NCI-H748 (cell line): ENCODE measurements around the gene FBXW4.

Experiments used
- DNase-seq: peaks from one replicate; lab custom pipeline; 2025; ENCODE audit not compliant: unreplicated experiment; lab: John Stamatoyannopoulos, UW

Gene FBXW4, protein sequence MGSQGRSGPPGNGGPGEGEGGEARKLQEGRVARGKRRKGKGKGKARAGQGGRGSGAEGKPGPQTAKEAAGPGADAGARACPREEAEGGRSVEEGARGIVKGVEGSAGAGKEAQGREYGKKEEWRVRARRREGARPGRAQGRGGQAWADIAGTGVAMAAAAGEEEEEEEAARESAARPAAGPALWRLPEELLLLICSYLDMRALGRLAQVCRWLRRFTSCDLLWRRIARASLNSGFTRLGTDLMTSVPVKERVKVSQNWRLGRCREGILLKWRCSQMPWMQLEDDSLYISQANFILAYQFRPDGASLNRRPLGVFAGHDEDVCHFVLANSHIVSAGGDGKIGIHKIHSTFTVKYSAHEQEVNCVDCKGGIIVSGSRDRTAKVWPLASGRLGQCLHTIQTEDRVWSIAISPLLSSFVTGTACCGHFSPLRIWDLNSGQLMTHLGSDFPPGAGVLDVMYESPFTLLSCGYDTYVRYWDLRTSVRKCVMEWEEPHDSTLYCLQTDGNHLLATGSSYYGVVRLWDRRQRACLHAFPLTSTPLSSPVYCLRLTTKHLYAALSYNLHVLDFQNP

DNA sequence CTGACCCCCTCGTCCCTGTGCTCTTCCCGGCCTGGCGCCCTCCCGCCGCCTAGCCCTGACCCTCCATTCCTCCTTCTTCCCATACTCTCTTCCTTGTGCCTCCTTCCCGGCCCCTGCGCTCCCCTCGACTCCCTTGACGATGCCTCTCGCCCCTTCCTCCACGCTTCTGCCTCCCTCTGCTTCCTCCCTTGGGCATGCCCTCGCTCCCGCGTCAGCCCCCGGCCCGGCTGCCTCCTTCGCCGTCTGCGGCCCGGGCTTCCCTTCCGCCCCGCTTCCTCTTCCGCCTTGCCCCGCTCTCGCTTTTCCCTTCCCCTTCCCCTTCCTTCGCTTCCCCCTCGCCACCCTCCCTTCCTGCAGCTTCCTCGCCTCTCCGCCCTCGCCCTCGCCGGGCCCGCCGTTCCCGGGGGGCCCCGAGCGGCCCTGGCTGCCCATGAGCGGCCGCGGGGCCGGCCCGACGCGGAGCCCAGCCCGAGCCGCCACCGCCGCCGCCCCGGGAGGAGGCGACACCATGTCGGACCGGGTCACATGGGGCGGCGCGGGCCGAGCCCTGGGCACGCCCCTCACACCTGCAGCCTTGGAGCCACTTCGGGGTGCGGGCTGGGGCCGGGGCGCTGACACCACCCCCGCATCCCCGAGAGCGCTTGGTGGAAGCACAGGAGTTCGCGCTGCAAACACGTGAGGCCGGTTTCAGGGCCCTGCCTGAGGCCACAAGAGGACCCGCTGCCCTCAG lies at the start of gene FBXW4:
TSS of gene FBXW4 (minus strand) at position 497 of the 730 bp plus-strand sequence. CDS start at position 432, 65 bp downstream.
- peak; percentile 39 for DNase-seq

DNA sequence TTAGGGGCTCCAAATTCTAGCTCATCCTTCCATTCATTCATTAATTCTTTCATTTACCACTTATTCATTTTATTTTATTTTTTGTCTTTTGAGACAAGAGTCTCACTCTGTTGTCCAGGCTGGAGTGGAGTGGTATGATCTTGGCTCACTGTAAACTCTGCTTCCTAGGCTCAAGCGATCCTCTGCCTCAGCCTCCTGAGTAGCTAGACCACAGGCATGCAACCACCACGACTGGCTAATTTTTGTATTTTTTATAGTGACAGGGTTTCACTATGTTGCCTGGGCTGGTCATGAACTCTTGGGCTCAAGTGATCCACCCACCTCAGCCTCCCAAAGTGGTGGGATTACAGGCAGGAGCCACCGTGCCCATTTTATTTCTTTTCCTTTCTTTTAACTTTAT lies 49.3 kb upstream of the FBXW4 start:
- no peak for DNase-seq

DNA sequence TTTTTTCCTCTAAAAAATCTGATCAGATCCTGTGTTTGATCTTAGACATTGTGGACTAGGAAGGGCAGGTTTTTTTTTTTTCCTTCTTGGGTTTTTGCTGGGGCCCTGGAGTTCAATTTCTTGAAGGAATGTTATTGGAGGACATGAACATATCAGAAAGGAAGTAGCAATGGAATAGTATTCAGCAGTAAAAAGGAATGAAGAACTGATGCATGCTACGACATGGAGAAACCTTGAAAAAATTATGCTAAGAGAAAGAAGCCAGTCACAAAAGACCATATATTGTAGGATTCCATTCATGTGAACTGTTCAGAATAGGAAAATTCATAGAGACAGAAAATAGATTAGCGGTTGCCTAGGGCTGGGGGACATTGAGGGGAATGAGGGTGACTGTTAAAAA lies 47.0 kb upstream of the FBXW4 start:
- DNase-seq, result no peak

DNA sequence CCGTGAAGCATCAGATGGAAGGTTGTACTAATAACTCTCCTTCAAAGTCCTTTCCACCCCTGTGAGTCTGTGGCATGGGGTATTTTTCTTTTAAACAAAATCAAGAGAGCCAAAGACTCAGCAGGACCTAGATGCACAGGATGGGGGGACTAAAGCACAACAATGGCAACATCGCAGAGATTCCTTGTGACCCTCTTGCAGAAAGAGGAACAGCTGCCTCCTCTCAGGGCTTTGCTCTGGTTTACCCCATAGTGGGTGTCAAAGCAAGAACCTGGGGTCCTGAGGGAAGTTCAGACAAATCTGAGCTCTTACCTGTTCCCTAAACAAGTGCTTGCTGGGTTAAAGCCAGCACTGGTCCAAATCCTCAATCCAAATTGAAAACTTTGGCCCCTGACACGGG lies 41.7 kb upstream of the FBXW4 start:
- DNase-seq, result no peak

DNA sequence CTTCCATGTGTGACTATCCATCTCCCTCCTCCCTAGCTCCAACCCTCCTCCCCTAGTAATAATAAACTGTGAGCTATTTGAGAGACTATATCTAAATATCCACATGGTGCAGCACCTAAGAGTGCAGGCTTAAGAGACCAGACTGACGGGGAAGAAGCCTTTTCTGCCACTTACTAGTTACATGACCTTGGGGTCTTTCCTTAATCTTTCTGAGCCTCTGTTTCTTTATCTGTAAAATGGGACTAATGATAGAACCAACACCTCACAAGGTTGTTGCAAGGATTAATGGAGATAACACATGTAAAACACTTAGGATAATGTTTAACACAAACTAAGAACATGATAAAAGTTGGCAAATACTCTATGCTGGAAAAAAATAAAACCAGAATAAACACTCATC lies 37.1 kb upstream of the FBXW4 start:
- no peak for DNase-seq

DNA sequence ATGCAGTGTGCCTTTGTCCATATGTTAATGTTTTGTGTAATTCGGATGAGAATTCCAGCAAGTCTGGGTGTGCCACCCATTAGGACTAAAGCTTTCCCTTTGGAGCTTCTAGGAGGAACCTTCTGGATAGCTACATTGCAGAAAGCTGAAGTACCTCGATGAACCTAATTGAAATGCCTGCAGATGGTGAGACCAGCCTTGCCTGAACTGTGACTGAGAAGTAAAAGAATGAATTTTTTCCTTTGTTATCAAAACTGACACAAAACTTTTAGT lies 31.1 kb upstream of the FBXW4 start:
- no peak for DNase-seq

DNA sequence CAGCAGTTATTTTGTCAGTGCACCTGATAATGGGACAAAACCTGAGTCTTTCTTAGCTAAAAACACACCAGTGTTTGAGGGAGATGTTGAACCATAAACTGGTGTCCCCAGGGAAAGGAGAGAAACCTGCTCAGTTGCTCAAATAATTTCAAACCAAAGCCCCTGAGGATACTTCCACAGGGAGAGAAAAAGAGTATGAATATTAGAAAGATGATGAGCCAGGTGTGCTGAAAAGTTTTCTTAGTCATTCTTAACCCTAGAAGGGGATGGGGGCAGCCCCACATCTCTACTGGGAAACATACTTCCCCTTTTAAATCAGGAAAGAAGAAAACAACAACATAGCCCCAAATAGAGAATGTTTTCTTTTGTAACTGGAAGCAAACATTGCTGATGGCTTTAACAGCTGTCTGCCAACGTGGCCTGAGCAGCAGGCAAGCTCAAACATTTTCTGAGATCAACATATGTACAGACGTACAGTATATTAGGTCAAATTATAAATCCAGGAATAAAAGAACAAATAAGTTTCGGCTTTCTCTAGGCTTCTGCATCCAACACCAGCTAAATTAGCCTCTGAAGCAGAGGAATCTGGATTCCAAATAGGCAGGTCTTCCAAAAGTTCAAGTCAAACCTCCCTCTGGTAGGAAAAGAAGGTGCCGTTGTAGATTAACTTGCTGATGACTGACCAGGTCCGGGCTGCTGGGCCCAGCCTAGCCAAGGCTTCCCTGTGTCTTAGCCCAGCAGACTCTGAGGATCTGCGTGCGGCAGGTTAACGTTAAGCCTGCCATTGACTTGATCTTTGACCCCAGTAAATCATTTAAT lies 30.5 kb upstream of the FBXW4 start:
- DNase-seq, result no peak

DNA sequence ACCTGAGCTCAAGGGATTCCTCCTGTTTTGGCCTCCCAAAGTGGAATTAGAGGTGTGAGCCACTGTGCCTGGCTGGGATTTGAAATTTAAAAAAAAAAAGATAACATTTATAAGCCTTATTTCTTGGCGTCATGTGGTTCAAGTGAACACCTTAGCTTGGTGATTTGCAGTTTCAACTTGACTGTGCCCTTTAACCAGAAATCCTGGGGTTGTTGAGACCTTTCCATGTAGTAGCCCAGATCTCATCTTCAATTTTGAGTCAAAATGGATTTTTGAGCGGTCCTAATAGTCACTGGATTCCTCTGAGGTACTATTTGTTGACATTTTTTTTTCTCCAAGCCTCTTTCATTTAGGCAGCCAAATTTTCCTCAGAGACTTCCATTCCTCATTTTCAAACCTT lies 29.5 kb upstream of the FBXW4 start:
- no peak for DNase-seq

DNA sequence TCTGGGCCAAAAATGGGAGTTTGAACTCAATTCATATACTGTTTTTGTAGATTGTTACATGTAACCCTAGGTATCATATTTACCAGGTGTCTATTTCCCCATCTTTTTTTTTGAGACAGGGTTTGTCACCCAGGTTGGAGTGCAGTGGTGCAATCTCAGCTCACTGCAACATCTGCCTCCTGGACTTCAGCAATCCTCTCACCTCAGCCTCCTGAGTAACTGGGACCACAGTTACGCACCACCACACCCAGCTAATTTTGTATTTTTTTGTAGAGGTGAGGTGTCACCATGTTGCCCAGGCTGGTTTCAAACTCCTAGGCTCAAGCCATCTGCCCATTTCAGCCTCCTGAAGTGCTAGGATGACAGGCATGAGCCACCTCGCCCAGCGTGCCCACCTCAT lies 28.2 kb upstream of the FBXW4 start:
- DNase-seq, result no peak

DNA sequence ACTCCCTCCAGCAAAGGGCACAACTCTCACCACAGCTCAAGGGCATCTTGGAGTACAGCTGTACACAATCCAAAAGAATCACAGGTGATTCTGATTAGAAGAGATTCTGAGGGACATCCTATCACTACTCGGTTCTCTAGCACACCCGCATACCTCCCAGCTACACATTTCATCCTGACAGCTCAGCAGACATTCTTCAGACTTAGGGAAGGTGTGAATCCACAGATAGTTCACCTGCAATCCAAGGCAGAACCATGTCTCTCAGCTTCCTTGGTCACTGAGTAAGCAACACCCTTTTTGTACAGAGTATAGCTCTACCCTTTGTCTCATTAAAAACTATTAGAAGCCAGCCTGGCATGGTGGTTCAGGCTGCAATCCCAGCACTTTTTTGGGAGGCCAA lies 26.8 kb upstream of the FBXW4 start:
- DNase-seq, result no peak

DNA sequence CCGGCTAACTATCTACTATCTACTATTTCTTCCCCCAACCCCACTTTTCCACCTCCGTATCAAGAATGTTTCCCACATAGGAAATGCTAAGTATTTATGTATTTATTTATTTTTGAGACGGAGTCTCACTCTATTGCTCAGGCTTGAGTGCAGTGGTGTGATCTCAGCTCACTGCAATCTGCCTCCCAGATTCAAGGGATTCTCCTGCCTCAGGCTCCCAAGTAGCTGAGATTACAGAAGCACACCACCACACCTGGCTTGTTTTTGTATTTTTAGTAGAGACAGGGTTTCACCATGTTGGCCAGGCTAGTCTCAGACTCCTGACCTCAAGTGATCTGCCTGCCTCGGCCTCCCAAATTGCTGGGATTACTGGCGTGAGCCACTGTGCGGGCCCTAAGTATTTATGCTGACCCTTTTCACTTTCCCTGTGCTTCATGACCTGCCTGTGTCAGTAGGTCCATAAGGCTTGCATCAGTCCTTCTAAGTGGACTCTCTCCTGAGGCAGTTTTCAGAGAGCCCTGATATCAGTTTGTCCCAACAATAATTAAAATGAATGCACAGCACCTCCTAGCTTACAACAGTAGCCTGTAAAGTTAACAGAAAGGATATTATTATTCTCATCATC lies 25.7 kb upstream of the FBXW4 start:
- no peak for DNase-seq

DNA sequence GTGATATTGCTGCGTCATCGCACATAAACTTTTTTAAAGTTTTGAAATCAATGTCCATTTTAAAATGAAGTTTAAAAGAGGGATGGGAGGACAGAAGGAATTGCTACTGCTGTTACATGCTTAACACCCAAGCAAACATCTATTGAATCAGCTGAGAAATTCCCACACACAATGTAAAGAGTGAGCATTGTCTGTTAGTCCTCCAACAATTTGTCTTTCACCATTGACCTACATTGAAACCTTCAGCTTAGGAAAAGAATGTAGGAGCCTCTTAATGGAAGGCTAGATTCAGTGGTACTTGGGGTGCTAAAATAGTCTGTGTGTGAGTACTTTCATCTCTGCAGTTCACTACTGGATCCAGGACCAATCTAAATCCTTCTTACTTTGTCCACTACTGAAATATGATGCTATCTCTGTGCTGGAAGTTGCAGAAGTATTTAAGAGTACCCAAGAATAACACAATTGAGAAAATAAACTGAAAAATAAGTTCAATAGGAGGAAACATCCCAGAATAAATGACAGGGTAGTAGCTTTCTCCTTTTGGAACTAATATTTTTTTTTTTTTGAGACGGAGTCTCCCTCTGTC lies 23.8 kb upstream of the FBXW4 start:
- no peak for DNase-seq

DNA sequence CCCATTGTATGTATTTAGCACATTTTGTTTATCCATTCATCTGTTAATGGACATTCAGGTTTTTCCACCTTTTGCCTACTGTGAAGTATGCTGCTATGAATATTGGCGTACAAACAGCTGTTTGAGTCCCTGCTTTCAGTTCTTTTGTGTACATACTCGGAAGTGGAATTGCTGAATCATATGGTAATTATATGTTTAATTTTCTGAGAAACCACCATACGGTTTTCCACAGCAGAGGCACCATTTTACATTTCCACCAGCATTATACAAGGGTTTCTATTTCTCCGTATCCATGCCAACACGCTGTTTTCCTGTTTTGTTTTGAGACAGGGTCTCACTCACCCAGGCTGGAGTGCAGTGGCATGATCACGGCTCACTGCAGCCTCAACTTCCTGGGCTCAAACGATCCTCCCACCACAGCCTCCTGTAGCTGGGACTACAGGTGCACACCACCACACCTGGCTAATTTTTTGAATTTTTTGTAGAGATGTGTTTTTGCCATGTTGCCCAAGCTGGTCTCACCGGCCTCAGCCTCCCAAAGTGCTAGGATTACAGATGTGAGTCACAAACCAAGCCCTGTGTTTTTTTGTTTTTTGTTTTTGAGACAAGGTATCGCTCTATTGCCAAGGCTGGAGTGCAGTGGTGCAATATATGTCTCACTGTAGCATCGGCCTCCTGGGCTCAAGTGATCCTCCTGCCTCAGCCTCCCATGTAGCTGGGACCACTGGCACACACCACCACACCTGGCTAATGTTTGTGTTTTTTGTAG lies 22.1 kb upstream of the FBXW4 start:
- peak; percentile 89 for DNase-seq

DNA sequence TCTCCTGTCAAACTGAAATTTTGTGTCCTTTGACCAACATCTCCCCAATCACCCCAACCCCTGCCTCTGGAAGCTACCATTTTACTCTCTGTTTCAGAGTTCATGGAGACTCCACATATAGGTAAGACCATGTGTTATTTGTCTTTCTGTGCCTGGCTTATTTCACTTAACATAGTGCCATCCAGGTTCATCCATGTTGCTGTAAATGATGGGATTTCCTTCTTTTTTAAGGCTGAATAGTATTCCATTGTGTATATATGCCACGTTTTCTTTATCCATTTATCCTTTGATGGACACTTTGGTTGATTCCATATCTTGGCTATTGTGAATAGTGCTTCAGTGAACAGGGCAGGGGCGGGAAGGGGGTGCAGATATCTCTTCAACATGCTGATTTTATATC lies 18.0 kb upstream of the FBXW4 start:
- no peak for DNase-seq

DNA sequence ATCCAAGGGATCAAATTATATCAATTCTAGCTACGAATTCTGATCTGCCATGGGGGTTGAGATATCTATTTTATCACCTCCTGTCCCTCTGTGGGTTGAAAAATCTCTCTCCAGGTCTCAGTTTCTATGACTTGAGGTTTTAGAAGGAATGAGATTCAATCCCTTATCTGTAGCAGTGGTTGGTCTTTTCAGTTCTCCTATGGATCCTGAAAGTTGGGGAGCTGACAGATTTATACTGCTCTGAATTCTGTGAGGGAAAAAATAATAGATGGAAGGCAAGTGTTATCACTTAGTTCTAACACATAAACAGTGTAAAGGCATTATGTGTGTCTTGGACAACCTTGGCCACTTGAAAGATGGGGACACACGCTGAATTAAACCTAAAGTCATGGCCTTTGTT lies 15.8 kb upstream of the FBXW4 start:
- DNase-seq, result no peak

DNA sequence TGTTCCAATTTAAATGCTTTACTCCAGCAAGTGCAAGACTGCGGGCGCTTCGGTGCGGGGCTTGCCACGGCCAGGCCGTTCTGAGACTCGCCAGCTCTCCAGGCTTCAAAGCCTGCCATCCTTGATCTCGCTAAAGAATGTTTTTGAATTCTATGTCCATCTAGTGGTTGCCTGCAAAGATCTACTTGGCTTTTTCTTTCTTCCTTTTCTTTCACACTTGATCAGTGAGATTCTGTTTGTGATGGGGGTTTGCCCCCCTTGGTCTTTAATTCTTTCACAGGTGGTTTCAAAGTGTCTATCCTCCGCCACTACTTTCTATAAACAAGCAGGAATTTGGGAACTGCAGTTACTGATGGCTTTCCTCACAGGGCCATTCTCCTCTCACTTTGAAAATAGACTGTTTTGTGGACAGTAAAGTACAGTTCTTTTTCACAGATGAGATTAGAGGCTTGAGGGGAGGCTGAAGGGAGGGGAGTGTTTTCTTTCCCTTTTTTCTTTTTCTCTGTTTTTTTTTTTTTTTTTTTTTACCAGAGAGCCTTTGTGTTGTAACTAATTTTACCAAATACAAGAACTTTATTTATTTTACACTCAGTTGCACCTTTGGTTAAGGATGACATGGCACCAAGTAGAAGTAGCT lies 15.2 kb upstream of the FBXW4 start:
- DNase-seq, result no peak

DNA sequence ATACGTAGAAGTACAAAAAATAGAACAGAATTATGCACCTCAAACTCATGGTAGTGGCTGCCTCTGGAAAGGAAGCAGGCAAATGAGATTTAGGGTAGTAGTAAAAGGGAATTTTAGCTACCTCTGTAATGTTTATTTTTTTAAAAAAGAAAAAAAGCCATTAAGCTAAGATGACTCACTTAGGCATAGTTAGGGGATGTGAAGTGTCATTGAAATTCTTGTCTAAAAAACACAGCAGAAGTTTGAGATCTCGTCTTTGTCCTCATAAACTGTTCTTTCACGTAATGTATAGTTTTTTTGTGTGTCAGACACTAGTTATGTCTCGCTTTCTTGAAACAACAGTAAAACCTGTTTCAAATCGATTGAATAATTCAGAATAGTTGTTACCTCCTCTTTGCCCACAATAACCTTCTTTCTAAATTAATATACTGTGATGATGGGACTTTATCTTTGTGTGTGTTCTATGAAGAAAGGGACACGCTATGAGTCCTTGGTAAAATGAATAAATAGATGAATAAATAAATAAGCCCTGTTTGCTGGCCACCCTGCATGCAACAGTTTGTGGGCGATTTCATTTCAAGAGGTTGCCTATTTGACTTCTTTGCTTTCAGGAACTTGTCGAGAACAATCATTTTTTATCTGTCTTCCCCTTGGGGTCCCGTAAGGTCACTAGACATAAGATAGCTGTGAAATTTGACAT lies 14.5 kb upstream of the FBXW4 start:
- DNase-seq, result no peak

DNA sequence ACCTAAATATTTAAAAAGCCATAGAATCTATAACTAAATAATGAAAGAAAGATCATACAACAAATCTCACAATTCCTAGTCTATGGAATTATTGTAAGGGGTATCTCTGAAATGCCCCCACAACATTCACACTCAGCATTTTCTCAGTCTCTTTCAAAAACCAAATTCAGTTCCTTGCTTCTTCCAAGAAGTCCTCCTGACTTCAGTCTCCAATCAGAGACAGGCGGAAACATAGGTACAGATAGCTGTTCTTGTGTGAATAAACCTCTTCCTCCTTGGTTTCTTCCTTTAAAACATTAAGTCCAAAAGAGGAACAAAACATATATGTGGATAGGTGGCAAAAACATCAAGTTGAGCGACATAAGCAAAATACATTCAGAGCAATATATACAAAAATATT lies 13.9 kb upstream of the FBXW4 start:
- no peak for DNase-seq

DNA sequence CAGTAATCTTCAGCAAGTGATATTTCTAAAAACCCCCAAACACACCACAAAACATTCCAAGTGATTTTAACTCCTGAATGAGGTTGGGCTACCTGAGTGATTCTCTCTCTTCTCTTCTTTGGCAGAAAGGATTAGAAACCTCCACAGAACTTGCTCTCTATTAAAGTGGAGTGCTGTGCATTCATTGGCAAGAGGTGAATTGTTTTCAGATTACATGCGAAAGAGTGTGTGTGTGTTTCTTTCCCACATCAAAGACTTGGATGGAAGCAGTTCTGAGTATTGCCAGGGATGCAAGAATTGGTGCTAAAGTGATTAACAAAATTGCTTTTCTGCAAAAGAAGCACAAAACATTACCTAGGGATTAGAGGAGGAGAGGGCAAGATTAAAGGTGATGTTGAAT lies 13.1 kb upstream of the FBXW4 start:
- DNase-seq, result no peak
